ENCODE results near the gene NDUFAF7.
"Not testable (repeated sequence)": the region's sequence is repeated elsewhere in the genome, so short reads cannot be mapped to it uniquely, and the experiment has no call there.

NDUFAF7 gene

DNA sequence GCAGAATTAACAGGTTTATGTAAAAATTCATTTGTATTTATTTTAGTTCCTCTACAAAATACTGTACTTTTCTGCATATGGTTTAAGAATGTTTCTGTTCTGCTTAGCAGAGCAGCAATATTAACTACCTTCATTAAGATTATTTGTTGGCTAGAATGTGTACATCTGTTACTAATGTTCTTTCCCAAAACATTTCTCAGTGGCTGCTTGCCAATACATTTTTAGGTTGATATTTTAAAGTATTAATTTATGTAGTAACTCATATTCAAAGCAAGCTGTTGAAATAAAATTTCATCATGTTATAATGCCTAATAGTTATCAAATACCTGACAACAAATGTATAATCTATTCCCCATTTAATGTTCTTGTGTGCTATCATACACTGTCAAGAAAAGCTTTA is 52.9 kb downstream of the NDUFAF7 start:
- no peak for DNase-seq (ENCODE audit: low read depth)

DNA sequence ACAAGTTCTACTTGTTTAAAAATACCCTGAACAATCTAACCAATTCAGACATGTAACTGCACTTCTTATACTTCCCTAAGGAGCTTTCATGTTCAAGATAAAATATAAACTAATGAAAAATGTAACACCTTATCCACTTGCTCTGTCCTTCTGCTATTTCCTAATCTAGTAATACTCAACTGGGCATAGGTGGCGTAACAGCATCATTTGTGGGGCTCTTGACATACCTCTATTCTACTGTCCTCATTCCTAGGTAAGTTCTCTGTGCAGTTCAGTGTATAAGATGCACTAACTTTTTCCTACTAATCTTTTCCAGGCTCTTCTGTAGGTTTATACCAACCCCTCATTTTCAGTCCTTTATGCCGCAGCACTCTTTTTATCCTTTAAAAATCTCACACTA is 56.5 kb downstream of the NDUFAF7 start:
- DNase-seq (ENCODE audit: low read depth): no peak

GRCh38 chr2:37291680-37292079 is 60.2 kb downstream of the NDUFAF7 start:
- no peak for DNase-seq (ENCODE audit: low read depth)

DNA sequence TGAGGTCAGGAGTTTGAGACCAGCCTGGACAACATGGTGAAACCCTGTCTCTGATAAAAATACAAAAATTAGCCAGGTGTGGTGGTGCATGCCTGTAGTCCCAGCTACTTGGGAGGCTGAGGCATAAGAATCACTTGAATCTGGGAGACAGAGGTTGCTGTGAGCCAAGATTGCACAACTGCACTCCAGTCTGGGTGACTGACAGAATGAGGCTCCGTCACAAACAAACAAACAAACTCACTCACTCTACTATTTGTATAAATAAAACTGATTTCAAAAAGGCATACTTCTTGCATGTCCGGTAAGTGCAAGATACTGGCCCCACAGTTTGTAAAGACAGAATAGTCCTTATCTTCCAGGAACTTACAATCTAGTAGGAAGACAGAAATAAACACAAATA is 63.4 kb downstream of the NDUFAF7 start:
- DNase-seq (ENCODE audit: low read depth): not testable (repeated sequence)

DNA sequence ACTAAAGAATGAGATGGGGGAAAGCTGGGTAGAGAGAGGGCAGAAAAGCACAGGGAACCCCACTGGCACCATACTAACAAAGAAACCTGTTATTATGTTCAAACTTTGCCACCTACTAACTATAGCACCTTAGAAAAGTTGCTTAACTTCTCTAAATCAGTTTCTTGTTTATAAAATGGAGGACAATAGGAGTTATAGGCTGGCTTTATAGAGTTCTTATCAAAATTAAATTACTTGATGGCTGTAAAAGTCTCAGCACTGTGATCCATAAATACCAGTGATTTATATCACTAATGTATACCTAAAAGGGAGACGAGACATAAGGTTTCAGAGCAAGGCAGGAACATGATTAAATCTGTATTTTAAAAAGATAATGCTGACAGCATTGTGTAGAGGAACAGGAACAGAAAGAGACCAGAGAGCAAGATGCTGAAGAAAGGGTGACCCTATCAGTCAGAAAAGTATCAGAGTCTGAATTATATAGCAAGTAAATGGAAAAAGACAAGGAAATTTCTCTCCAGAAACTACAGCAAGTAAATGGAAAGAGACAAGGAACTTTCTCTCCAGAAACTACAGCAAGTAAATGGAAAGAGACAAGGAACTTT is 64.1 kb downstream of the NDUFAF7 start:
- no peak for DNase-seq (ENCODE audit: low read depth)

DNA sequence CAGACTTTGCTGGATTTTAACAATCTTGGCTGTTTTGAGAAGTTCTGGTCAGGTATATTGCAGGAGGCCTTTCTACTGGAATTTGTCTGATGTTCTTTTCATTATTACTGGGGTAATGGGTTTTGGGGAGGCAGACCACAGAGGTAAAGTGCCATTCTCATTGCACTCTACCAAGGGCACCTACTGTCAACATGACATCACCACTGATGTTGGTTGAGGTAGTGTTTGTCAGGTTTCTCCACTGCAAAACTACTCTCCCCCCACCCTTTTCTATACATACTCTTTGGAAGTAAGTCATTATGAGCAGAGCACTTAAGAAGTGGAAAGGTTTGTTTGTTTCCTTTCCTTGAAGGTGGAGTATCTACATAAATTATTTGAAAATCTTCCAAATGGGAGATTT is 66.2 kb downstream of the NDUFAF7 start:
- DNase-seq (ENCODE audit: low read depth): no peak

Measured in stimulated activated CD8-positive, alpha-beta memory T cell treated with anti-CD3 and anti-CD28 coated beads, Interleukin-15, amount 100 ng/mL, for 1 hour (primary cell).